Tibial nerve (tissue), 4 donors: Measurements from ENCODE around the gene SLIT3. TPM values are rescaled to one million over a fixed set of nuclear protein-coding genes. Genes with fewer than 3 reads are reported as not detected.

ENCODE experiments used
- DNase-seq, 2 donors: peaks; one replicate each; pipeline ENCODE4 v3.0.0-alpha.2; 2019; ENCODE audit warnings: low spot score in 2 of 2
- H3K27ac ChIP-seq, 4 donors: fragments of 200-600 bp; sonication (generic) in 3 of 4; one replicate each; pipeline ENCODE4 v1.5.1; 2017 to 2019; ENCODE audit warnings: mild to moderate bottlenecking in 1 of 4
- H3K27me3 ChIP-seq, 2 donors: fragments of 200-600 bp; sonication (generic) in 1 of 2; one replicate each; pipeline versions ENCODE4 v1.5.1 to v1.6.0; 2017 to 2019
- H3K36me3 ChIP-seq, 3 donors: fragments of 200-600 bp; sonication (generic); one replicate each; pipeline ENCODE4 v1.5.1; 2018 to 2019
- H3K4me1 ChIP-seq, 4 donors: fragments of 200-600 bp; sonication (generic) in 3 of 4; one replicate each; pipeline ENCODE4 v1.5.1; 2017 to 2019
- H3K4me3 ChIP-seq, 4 donors: fragments of 200-600 bp; sonication (generic) in 3 of 4; one replicate each; pipeline ENCODE4 v1.5.1; 2017 to 2019; ENCODE audit warnings: mild to moderate bottlenecking in 1 of 4, moderate library complexity in 1 of 4
- H3K9me3 ChIP-seq, 4 donors: fragments of 200-600 bp; sonication (generic) in 3 of 4; one replicate each; pipeline ENCODE4 v1.5.1; 2017 to 2019
- EP300 ChIP-seq, 2 donors: sonication (generic); formaldehyde crosslinking; IDR thresholded peaks; one replicate each; pipeline ENCODE4 v1.6.1; 2017; ENCODE audit warnings: antibody characterized with exemption in 2 of 2, mild to moderate bottlenecking in 1 of 2
- POLR2A ChIP-seq, 2 donors: fragments of 450-650 bp; IDR thresholded peaks; one replicate each; pipeline ENCODE4 v1.6.1; 2017; ENCODE audit warnings: antibody characterized with exemption in 2 of 2, mild to moderate bottlenecking in 2 of 2, moderate library complexity in 2 of 2
- WGBS, 2 donors: methylation state at CpG; one replicate each; pipeline ENCODE4 v1.1.5; 2018; 5-methylcytosine and 5-hydroxymethylcytosine counted together
- total RNA-seq, 4 donors: library from RNA; depleted of rRNA; stranded (reverse); fragments of >200 nt; gene quantifications; one replicate each; pipeline ENCODE4 v1.1.0, GENCODE V29; 2016
- TF ChIP-seq, protein P1 (sequence below), 5 experiments: fragments of 200-600 bp in 3 of 5; fragments of 450-650 bp in 2 of 5; sonication (generic) in 3 of 5; IDR thresholded peaks; one replicate each; pipeline ENCODE4 v1.5.1; 2016 to 2019; ENCODE audit warnings: antibody characterized with exemption in 5 of 5, mild to moderate bottlenecking in 3 of 5, moderate library complexity in 2 of 5

SLIT3 gene
- total RNA-seq, 4 donors from 2014 or later: 16.6 to 39.0 (median 20.2) TPM

DNA sequence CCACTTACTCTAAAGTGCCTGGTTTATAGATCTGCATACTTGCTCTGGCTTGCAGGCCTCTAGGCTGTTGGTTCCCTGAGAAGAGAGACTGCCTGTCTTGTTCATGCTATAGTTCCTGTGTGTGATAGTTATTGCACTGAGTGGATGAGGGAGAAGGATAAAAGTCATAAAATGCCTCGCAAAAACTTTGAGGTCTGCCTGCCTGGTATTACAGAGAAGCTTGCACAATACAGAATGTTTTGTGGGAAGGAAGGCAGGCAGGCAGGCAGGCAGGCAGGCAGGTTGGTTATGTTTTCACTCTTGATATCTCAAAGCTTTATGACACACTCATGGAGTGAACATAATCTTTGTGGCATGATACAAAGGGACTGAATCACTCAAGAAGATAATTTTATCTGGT is 287.1 kb downstream of the SLIT3 start:
- DNase-seq: no peak

GRCh38 chr5:169013208-169013728 is 287.7 kb downstream of the SLIT3 start:
- Histone ChIP-seq H3K4me3 (no peak overlapping the region), H3K36me3 (no peaks in the 10 kb centered on the region), H3K4me1 (peaks cover 0 to 6% (median 0%) of the 10 kb centered on the region in 4 donors), H3K27ac (no peak overlapping the region), H3K9me3 (no peaks in the 10 kb centered on the region), H3K27me3 (no peaks in the 10 kb centered on the region)
- 84% methylated on average over 12 of the region's 12 CpGs for WGBS, 2 donors
- DNase-seq: no peak
- no peak for TF ChIP-seq POLR2A (IDR thresholded peaks at IDR 0.05)
- TF ChIP-seq EP300 (IDR thresholded peaks at IDR 0.05): no peak
- TF ChIP-seq, protein P1, sequence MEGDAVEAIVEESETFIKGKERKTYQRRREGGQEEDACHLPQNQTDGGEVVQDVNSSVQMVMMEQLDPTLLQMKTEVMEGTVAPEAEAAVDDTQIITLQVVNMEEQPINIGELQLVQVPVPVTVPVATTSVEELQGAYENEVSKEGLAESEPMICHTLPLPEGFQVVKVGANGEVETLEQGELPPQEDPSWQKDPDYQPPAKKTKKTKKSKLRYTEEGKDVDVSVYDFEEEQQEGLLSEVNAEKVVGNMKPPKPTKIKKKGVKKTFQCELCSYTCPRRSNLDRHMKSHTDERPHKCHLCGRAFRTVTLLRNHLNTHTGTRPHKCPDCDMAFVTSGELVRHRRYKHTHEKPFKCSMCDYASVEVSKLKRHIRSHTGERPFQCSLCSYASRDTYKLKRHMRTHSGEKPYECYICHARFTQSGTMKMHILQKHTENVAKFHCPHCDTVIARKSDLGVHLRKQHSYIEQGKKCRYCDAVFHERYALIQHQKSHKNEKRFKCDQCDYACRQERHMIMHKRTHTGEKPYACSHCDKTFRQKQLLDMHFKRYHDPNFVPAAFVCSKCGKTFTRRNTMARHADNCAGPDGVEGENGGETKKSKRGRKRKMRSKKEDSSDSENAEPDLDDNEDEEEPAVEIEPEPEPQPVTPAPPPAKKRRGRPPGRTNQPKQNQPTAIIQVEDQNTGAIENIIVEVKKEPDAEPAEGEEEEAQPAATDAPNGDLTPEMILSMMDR (IDR thresholded peaks at IDR 0.05): no peak

More for the DNA sequence above, 287.1 kb downstream of the SLIT3 start:
- H3K9me3 ChIP-seq: no peaks in the 10 kb centered on the region
- no peaks in the 10 kb centered on the region for H3K36me3 ChIP-seq
- WGBS, 2 donors: 40 to 47% methylated on average over 1 of the region's 1 CpG
- H3K4me1 ChIP-seq: peaks cover 0 to 6% (median 0%) of the 10 kb centered on the region in 4 donors
- no peaks in the 10 kb centered on the region for H3K27me3 ChIP-seq
- H3K27ac ChIP-seq: no peak overlapping the region
- no peak for TF ChIP-seq EP300 (IDR thresholded peaks at IDR 0.05)
- no peak for TF ChIP-seq POLR2A (IDR thresholded peaks at IDR 0.05)
- no peak overlapping the region for H3K4me3 ChIP-seq

DNA sequence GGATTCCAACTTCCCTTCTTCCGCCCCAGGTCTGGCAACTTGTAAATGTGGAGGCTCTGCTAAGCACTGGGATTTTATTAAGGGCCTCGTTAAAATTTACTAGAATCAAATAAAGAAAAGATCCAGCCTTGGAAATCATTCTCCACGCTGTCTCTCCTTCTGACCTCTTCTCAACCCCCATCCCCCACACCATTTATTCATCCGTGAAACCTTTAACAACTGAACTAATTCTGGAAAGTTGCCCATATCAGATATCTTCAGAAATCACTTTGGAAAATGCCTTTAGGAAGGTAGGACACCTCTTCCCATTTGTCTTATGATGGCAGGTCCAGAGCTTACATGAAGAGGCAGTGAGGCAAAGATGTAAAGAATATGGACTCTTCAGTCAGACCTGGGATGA is 288.5 kb downstream of the SLIT3 start:
- no peak overlapping the region for H3K27ac ChIP-seq
- H3K4me1 ChIP-seq: peaks cover 0 to 6% (median 0%) of the 10 kb centered on the region in 4 donors
- WGBS, 2 donors: 58 to 61% methylated on average over 4 of the region's 4 CpGs
- no peaks in the 10 kb centered on the region for H3K36me3 ChIP-seq
- H3K27me3 ChIP-seq: no peaks in the 10 kb centered on the region
- H3K9me3 ChIP-seq: no peaks in the 10 kb centered on the region
- H3K4me3 ChIP-seq: no peak overlapping the region
- no peak for TF ChIP-seq POLR2A (IDR thresholded peaks at IDR 0.05)
- DNase-seq: no peak

GRCh38 chr5:169011451-169011850 is 289.5 kb downstream of the SLIT3 start:
- peaks cover 0 to 6% (median 0%) of the 10 kb centered on the region in 4 donors for H3K4me1 ChIP-seq
- TF ChIP-seq EP300 (IDR thresholded peaks at IDR 0.05): no peak
- TF ChIP-seq, protein P1 (IDR thresholded peaks at IDR 0.05): no peak
- TF ChIP-seq POLR2A (IDR thresholded peaks at IDR 0.05): no peak
- H3K4me3 ChIP-seq: no peak overlapping the region
- H3K27ac ChIP-seq: no peak overlapping the region
- 56 to 62% methylated on average over 5 of the region's 5 CpGs for WGBS, 2 donors
- H3K27me3 ChIP-seq: no peaks in the 10 kb centered on the region
- DNase-seq: no peak
- H3K9me3 ChIP-seq: no peaks in the 10 kb centered on the region
- no peaks in the 10 kb centered on the region for H3K36me3 ChIP-seq

DNA sequence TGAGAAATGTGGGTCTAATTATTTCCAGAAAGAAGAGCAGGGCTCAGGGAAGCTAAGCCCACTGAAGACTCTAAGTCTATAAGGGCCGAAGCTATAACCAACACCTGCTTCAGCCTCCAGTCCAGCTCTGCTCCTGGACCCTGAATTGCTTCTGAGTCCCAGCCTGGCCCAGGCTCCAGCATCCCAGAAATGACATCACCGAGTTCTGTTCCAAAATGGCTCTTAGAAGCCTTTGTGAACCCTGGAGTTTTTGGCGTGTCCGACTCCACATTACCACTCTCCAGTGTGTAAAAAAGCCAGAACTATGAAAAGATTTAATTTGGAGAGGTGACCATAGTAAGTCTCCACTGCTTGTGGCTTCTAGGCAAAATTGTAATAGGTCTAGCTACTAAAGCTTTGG is 289.9 kb downstream of the SLIT3 start:
- Histone ChIP-seq H3K9me3 (no peaks in the 10 kb centered on the region), H3K4me3 (no peak overlapping the region), H3K4me1 (peaks cover 0 to 6% (median 0%) of the 10 kb centered on the region in 4 donors), H3K27ac (no peak overlapping the region), H3K36me3 (no peaks in the 10 kb centered on the region), H3K27me3 (no peaks in the 10 kb centered on the region)
- DNase-seq: no peak
- WGBS, 2 donors: 50 to 62% methylated on average over 4 of the region's 4 CpGs
- TF ChIP-seq, protein P1 (IDR thresholded peaks at IDR 0.05): no peak
- TF ChIP-seq POLR2A (IDR thresholded peaks at IDR 0.05) (no peak), EP300 (IDR thresholded peaks at IDR 0.05) (no peak)

- 50 to 54% methylated on average over 5 of the region's 5 CpGs for WGBS, 2 donors
- TF ChIP-seq, protein P1 (IDR thresholded peaks at IDR 0.05): no peak
- TF ChIP-seq EP300 (IDR thresholded peaks at IDR 0.05): peak in 1 of 2 donors; percentile 19
- Histone ChIP-seq H3K4me1 (peaks cover 0 to 13% (median 0%) of the 10 kb centered on the region in 4 donors), H3K36me3 (no peaks in the 10 kb centered on the region), H3K27ac (no peak overlapping the region), H3K27me3 (no peaks in the 10 kb centered on the region), H3K9me3 (no peaks in the 10 kb centered on the region), H3K4me3 (no peak overlapping the region)
- no peak for DNase-seq
These were observed 291.8 kb downstream of the SLIT3 start for GRCh38 chr5:169009123-169009522.
